NK-92 (cell line): ENCODE data around the gene PSMD13.
"Not testable (repeated sequence)": the region's sequence is repeated elsewhere in the genome, so short reads cannot be mapped to it uniquely, and the experiment has no call there.

Source experiments
- DNase-seq: peaks from one replicate; lab custom pipeline; 2025; ENCODE audit not compliant: unreplicated experiment; lab: John Stamatoyannopoulos, UW

The PSMD13 gene

GRCh38 chr11:216081-216974, 20.4 kb upstream of the PSMD13 start:
- no peak for DNase-seq

- no peak for DNase-seq
Observed at GRCh38 chr11:217704-218103, 19.1 kb upstream of the PSMD13 start.

- no peak for DNase-seq
Observed at GRCh38 chr11:218815-219593, 17.8 kb upstream of the PSMD13 start.

- DNase-seq = not testable (repeated sequence)
Observed at GRCh38 chr11:220641-221215, 16.0 kb upstream of the PSMD13 start.

GRCh38 chr11:221539-221938, 15.2 kb upstream of the PSMD13 start:
- DNase-seq = no peak

GRCh38 chr11:221998-222789, 14.6 kb upstream of the PSMD13 start:
- no peak for DNase-seq

- DNase-seq = no peak
Observed at GRCh38 chr11:223026-223789, 13.6 kb upstream of the PSMD13 start.

- no peak for DNase-seq
Observed at GRCh38 chr11:223884-224283, 12.9 kb upstream of the PSMD13 start.

- DNase-seq = no peak
Observed at GRCh38 chr11:224424-224823, 12.4 kb upstream of the PSMD13 start.

- no peak for DNase-seq
Observed at GRCh38 chr11:225734-226453, 10.9 kb upstream of the PSMD13 start.

GRCh38 chr11:227824-228379, 8.9 kb upstream of the PSMD13 start:
- DNase-seq = no peak

- no peak for DNase-seq
Observed at GRCh38 chr11:230431-230830, 6.3 kb upstream of the PSMD13 start.

GRCh38 chr11:232783-233565, 3.8 kb upstream of the PSMD13 start:
- DNase-seq = no peak

- DNase-seq = no peak
Observed at GRCh38 chr11:235180-235579, 1.6 kb upstream of the PSMD13 start.

- DNase-seq = no peak
Observed at GRCh38 chr11:235609-235996, 1.2 kb upstream of the PSMD13 start.

- no peak for DNase-seq
Observed at GRCh38 chr11:235997-236773, 591 bp upstream of the PSMD13 start, which contains the start of gene SIRT3. SIRT3 (minus strand) TSS chr11:236342; CDS start chr11:236328, 14 bp downstream.

GRCh38 chr11:238346-238745, 1.6 kb downstream of the PSMD13 start:
- DNase-seq = not testable (repeated sequence)

GRCh38 chr11:240315-240714, 3.5 kb downstream of the PSMD13 start:
- no peak for DNase-seq
